ENCODE data around the gene B3GNT3. TPM values are rescaled to one million over a fixed set of nuclear protein-coding genes. Genes with fewer than 3 reads are reported as not detected.

The B3GNT3 gene
- total and polyA plus RNA-seq, 2 of the 13 experiments (the other 11 are each of a cell fraction or from before 2014, with no cell fraction given): 0.86 to 4.0 TPM

- no peaks in the 10 kb centered on the region for H3K36me3 ChIP-seq (replicated peaks in 1 of 2; ENCODE audit: control insufficient read depth in 1 of 2, insufficient read depth in 2 of 2, low read length in 2 of 2)
- H4K20me1 ChIP-seq (ENCODE audit: insufficient read depth, low read length): no peaks in the 10 kb centered on the region
- WGBS (ENCODE audit: low lambda C conversion rate): 5% methylated on average over 9 of the region's 9 CpGs
- H2AFZ ChIP-seq (ENCODE audit: low read length): no peak overlapping the region
- H3K9me3 ChIP-seq (ENCODE audit: low read length): no peaks in the 10 kb centered on the region
- ATAC-seq (peak; percentile 19), DNase-seq (ENCODE audit: low spot score) (no peak), FAIRE-seq (no peak)
- BruUV-seq (replicated peaks): no TSS peak
- H3K4me2 ChIP-seq (ENCODE audit: low read depth, low read length): peak overlapping the region; percentile 75
- peaks cover 55% of the 10 kb centered on the region for H3K4me1 ChIP-seq (ENCODE audit: insufficient read depth, low read length)
- H3K27me3 ChIP-seq (ENCODE audit: control insufficient read depth in 1 of 2, insufficient read depth in 2 of 2, low read length in 2 of 2): peaks cover 0 to 15% of the 10 kb centered on the region in 2 experiments; a peak in 1 of 5 replicates
- no peaks in the 10 kb centered on the region for H3K79me2 ChIP-seq (ENCODE audit: insufficient read depth, low read length)
- ChIA-PET CTCF (ENCODE audit: low intra/inter-chr PET ratio, low total read pairs) (no interaction called here), POLR2A (interaction anchor here (0.9 to 3.8 kb wide), 8 partner anchors 10 to 430 kb away, joined by 3 to 24 read pairs (median 5); partner anchors contain the start of genes JAK3, MAP1S and RPL18A)
- H3K9ac ChIP-seq (ENCODE audit: insufficient read depth, low read depth, low read length): peak overlapping the region; percentile 70; the same call in 1 of the 2 replicates
- H3K4me3 ChIP-seq (replicated peaks in 1 of 3; ENCODE audit: insufficient read depth in 1 of 3, low read depth in 2 of 3, low read length in 3 of 3): peak overlapping the region; percentile 64 to 79 (median 66); a peak in 5 of 6 replicates
- no peak overlapping the region for H3K27ac ChIP-seq (ENCODE audit: extremely low read length, insufficient read depth, low read length)
- intact Hi-C loops (cut with micrococcal nuclease; ENCODE audit: unreplicated experiment): loop anchor here (1.0 kb wide), 1 partner anchor 61 kb away; no protein-coding TSS in a partner anchor
- TF ChIP-seq ZNF329 (CRISPR knock-in tag; IDR thresholded peaks at IDR 0.05; ENCODE audit: low read depth): 0 out of 2 replicates have a peak, but pooled peaks have one; percentile 43
- TF ChIP-seq DDIT3 (CRISPR knock-in tag; IDR thresholded peaks at IDR 0.05): no peak
- no peak for TF ChIP-seq ZNF841 (CRISPR knock-in tag; IDR thresholded peaks at IDR 0.05; ENCODE audit: borderline replicate concordance)
- 0 out of 2 replicates have a peak, but pooled peaks have one; percentile 4 for TF ChIP-seq HNF4G (IDR thresholded peaks at IDR 0.05; ENCODE audit: borderline replicate concordance, low read depth, low read length)
- TF ChIP-seq HNF4G (CRISPR knock-in tag; IDR thresholded peaks at IDR 0.05; ENCODE audit: borderline replicate concordance, low read depth): no peak
- 0 out of 2 replicates have a peak, but pooled peaks have one; percentile 69 for TF ChIP-seq ZNF224 (CRISPR knock-in tag; IDR thresholded peaks at IDR 0.05)
- peak; percentile 38; the same call in 1 of the 2 replicates for TF ChIP-seq TCF7 (IDR thresholded peaks at IDR 0.05; ENCODE audit: low read depth)
- peak; percentile 93 for TF ChIP-seq ZNF121 (CRISPR knock-in tag; IDR thresholded peaks at IDR 0.05)
- 0 out of 2 replicates have a peak, but pooled peaks have one; percentile 21 for TF ChIP-seq ZNF501 (CRISPR knock-in tag; IDR thresholded peaks at IDR 0.05)
- no peak for TF ChIP-seq WIZ (CRISPR knock-in tag; IDR thresholded peaks at IDR 0.05)
- 0 out of 2 replicates have a peak, but pooled peaks have one; percentile 44 for TF ChIP-seq HDAC1 (CRISPR knock-in tag; IDR thresholded peaks at IDR 0.05)
- in situ Hi-C loops (cut with HindIII; ENCODE audit: extremely low pct_ligation_motif_present, low pct_unique_long_range_greater_than_20kb): no loop called here
Measured at GRCh38 chr19:17794412-17794730, 567 bp upstream of the B3GNT3 start.

All from HepG2 (cell line).